GM12875 (cell line): ENCODE results near the gene VILL.

Source experiments
- H3K4me3 ChIP-seq: one replicate; pipeline ENCODE4 v1.5.1; 2011; ENCODE audit warnings: low read depth, low read length, control low read depth
- TF ChIP-seq, protein P1 (sequence below): IDR thresholded peaks from 2 replicates; pipeline ENCODE4 v1.5.1; 2011; ENCODE audit warnings: low read depth, mild to moderate bottlenecking, control low read depth, inconsistent platforms, low read length, moderate library complexity, borderline replicate concordance; ENCODE audit not compliant: insufficient read depth

VILL gene

DNA sequence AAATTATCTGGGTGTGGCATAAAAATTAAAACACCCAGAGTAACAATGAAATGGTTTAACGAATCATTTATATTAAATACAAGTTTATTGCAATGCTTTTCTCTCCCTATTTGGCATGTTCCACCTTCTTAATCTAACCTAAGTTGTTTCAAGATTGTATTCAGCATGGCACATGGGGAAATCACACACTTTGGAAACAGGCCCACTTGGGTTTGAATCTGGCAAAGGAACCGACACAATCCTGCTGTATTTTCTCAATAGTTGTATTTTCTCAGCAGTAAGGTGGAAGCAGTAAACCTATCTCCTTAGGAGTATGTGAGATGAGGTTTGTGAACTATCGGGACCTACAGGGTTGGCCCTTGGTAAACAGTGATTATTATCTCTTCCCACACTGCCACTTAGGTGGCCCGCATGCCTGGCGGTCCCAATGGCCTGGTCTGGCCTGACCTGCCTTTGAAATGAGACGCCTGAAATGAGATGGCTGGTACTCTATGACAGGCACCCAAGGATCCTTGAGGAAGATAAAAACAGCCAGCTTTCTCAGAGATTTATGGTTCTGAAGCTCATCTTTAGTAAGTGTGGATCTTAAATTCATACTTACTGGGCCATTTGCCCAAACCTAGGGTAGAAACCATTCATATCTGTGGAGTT, 45.3 kb upstream of the VILL start:
- H3K4me3 ChIP-seq, result no peak overlapping the region
- TF ChIP-seq, protein P1, sequence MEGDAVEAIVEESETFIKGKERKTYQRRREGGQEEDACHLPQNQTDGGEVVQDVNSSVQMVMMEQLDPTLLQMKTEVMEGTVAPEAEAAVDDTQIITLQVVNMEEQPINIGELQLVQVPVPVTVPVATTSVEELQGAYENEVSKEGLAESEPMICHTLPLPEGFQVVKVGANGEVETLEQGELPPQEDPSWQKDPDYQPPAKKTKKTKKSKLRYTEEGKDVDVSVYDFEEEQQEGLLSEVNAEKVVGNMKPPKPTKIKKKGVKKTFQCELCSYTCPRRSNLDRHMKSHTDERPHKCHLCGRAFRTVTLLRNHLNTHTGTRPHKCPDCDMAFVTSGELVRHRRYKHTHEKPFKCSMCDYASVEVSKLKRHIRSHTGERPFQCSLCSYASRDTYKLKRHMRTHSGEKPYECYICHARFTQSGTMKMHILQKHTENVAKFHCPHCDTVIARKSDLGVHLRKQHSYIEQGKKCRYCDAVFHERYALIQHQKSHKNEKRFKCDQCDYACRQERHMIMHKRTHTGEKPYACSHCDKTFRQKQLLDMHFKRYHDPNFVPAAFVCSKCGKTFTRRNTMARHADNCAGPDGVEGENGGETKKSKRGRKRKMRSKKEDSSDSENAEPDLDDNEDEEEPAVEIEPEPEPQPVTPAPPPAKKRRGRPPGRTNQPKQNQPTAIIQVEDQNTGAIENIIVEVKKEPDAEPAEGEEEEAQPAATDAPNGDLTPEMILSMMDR, result no peak

DNA sequence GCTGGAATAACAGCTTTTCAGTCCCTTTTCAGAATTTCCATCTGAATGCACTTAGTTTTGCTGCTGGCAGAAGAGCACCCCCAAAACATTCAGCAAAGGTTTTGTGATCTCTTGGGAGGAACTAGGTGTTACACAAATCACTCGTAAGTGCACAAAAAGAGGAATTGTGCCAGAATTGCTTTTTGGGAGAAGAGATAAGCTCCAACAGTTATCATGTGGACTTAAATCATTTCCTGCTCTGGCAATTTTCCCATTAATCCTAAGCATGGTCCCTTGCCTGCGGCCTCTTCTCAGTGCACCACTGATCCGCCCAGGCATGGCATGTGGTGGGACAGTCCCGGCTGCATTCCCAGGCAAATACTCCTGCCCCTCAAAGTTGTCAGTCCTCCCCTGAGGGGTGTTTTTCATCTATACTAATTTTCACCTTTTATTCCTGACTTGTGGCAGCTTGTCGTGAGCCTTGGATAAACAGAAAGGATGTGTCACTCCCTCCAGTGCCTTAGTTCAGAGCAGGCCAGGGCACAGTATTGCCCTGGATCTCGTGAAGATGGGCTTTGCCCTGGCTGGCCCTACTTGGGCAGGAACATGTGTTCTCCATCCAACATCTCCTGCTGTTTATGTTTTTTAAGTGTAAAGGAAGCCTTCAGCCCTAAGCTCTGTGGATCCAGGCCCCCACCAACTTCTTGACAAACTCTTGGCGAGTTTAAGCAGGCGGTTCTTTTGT, 44.6 kb upstream of the VILL start:
- TF ChIP-seq, protein P1, result no peak
- H3K4me3 ChIP-seq, result no peak overlapping the region

DNA sequence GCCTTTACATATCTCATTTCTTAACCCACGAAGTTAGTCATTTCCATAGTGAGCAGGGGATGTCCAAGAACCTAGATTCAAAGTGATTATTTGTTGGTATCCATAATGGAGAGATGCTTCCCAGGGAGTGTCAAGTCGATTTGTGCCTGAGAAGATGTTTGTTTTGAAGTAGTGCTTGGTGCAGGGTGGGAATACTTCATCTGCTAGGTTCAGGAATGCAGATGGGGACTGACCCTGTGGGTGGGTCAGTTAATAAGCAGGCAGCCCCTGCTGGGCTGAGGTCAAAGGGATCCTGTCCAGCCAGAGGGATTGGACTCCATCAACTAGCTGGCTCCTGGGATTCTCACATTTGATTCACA, 44.1 kb upstream of the VILL start:
- TF ChIP-seq, protein P1, result no peak
- no peak overlapping the region for H3K4me3 ChIP-seq

DNA sequence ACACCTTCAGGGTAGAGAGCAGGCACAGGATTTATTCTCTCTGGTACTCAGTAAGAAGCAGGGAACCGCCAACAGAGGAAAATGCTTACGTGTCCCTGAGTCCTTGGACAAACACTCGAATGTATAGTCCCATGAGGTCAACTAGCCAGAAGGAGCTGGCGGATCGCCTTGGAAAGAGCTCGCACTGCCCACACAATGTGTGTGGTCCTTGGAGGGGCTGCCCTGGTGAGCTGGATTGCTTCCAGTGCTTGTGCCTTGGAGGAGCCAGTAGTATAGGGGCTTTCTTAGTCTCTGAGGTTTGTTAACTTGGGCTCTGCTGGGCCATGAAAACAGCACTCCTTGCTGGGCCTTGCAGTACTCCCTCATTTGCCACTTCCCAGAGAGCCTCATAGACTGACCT, 40.7 kb upstream of the VILL start:
- H3K4me3 ChIP-seq, result no peak overlapping the region
- TF ChIP-seq, protein P1, result no peak

DNA sequence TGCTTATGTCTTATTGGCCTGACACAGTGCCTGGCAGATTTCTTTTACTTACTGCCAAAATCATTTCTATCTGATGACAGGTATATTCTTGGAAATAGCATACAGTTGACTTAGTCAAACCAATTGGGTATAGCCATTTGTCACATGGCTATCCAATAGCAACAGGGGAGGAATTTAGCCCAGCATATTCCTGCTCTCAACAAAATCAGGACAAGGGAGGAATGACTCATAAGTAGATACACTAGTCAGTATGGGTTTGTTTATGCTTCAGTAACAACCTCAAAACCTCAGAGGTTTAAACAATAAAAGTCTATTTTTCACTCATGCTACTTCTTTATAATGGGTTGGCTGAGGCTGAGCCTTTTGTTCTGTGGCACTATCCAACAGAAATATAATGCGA, 38.0 kb upstream of the VILL start:
- TF ChIP-seq, protein P1, result no peak
- H3K4me3 ChIP-seq, result no peak overlapping the region

DNA sequence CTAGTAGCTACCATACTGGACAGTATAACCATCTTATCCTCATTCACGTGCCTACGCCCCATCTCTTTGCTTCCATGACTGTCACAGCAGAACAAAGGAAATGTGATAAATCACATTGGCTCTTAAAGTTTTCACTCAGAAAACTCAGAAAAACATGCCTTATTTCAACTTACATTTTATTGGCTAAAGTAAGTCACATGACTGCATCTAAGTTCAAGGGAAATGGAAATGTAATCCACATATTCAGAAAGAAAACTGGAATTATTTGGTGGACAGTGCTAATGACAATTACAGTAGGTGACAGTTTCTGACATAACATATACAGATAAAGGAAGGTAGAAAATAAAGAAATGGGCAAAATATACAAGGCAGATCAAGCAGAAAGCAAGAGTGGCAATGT, 37.4 kb upstream of the VILL start:
- TF ChIP-seq, protein P1, result no peak

More for the DNA sequence above, 37.4 kb upstream of the VILL start:
- H3K4me3 ChIP-seq, result no peak overlapping the region
